EH (cell line): ENCODE results near the gene TUBA3E.
"Not testable (repeated sequence)": the region's sequence is repeated elsewhere in the genome, so short reads cannot be mapped to it uniquely, and the experiment has no call there.

Experiments
- DNase-seq: peaks from one replicate; pipeline ENCODE4 v3.0.0-alpha.2; 2015; ENCODE audit warnings: low read depth

The TUBA3E gene

DNA sequence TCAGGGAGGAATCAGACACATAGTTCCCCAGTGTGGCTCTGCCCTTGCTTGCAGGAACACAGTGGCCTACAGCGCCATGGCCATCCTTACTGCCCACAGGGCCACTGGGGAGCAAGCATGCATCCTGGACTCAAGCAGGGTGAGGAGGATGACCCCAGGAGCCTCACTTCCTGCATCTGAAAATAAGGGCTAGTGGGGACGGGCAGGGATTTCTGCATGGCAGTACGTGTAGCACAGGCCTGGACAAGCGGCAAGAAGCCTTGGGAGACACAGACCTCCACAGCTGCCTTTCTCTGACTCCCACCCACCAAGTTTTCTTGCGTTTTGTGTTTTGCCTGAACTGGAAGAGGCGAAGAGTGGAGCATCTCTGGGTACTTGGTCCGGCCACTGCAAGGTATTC lies 35.8 kb downstream of the TUBA3E start:
- not testable (repeated sequence) for DNase-seq

DNA sequence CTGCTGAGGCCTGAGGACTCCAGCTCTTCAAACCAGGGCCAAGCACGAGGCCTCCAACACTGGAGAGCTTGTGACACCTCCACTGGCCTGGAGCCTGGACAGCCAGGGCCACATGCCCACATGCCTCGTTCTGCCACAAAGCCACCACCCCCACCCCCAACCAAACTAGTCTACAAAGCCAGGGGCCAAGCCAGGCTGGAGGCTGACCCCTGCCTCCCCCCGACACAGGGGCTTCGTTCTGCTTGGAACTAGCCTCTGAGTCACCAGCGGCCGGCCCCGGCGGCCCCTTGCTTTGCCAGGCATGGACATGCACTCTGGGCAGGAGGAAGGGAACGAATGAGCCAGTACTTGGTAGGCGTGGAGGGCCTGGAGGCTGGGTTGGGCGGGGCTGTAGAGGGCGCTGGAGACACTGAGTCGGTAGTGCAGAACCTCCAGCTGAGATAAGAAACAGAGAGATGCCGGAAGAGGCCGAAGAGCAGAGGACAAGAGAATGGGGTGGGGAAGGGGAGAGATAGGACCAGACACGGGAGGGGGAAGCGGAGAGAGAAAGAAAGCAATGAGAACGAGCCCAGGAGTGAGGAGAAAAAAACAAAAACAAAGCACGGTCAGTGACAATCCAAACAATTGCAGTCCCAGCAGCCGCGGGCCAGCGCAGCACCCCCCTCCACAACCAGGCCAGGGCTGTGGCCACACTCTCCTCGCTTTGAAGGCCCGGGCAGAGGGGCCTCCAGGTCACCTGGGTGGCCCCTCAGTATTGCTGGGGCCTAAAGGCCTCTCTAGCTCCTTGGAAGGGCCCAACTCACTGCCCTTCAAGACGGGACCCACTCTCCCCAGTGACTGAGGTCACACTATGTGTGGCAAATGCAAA lies 37.2 kb downstream of the TUBA3E start:
- DNase-seq, result not testable (repeated sequence)

DNA sequence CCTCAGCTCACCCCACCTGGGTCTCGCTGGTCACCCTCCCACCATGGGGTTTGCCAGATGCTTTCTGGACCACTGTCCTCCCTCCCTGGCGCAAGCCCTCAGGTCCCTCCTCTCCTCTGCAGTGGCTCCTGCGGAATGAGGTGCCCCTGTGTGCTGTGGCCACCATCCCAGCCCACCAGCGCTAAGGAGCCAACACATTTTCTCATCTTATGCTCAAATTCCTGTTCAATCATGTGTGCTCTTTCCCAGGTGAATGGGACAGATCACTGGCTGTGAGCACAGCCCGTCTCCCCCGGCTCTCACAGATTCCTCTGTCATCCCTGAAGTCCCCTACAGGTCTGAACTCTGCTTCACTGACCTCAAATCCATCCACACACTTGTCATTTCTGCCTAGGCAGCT lies 38.1 kb downstream of the TUBA3E start:
- no peak for DNase-seq

DNA sequence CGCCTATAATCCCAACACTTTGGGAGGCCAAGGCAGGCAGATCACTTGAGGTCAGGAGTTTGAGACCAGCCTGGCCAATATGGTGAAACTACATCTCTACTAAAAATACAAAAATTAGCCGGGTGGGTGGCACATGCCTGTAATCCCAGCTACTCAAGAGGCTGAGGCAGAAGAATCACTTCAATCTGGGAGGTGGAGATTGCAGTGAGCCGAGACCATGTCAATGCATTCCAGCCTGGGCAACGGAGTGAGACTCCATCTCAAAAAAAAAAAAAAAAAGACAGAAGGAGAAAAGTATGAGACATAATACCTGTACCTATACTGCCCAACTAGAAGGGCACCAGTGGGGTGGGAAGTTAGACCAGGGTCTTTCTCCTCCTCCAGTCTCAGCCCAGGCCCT lies 38.9 kb downstream of the TUBA3E start:
- not testable (repeated sequence) for DNase-seq

DNA sequence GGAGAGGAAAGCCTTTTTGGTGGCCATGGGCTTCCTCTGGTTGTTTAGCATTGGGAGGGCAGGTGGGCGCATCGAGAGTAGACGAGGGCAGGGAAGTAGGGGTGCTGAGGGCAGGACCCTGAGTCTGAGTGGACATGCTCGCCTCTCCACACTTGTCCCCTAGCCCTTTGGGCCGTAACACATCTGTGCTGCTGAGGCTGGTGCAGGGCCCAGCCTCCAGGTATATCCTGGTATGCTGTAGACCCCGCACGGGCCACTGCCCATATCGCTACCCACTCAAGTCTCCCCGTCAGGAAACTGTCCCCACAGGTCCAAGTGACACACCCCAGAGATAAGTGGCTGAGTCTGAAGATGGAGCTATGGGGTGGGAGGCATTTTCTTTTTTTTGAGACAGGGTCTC lies 39.6 kb downstream of the TUBA3E start:
- no peak for DNase-seq

DNA sequence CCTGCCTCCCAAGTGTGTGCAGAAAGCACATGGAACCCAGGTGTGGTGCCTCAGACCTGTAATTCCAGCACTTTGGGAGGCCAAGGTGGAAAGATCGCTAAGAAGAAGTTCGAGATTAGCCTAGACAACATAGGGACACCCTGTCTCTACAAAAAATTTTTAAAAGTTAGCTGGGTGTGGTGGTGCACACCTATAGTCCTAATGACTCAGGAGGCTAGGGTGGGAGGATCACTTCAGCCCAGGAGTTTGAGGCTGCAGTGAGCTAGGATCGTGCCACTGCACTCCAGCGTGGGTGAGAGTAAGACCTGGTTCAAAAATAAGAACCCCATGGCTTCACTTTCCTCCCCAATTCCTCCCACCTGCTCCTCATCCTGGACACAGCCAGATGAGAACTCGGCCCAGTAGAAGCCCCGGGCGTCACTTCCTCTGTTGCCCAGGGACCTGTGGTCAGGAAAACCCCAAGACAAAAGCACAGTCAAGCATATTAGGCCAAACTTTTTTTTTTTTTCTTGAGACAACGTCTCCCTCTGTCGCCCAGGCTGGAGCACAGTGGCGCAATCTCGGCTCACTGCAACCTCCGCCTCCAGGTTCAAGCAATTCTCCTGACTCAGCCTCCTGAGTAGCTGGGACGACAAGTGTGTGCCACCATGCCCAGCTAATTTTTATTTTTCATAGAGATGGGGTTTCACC lies 40.3 kb downstream of the TUBA3E start:
- DNase-seq, result not testable (repeated sequence)

DNA sequence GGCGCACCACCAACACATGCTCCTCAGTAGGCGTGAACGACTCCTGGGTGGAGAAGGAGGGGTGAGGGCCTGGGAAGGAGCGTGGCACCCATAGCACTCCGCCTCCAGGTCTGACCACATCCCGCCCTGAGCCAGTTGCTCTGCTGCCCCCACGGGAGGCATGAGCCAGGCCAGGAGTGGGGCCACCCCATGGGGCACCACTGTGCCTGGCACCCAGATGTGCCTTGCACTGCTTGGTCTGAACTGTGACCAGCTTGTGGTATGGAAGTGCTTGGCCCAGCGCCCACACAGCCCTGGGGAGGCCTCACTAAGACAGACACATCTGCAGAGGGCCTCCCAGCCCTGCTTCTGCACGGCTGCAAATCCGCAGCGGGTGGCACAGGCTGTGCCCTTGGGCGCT lies 40.9 kb downstream of the TUBA3E start:
- DNase-seq, result not testable (repeated sequence)

DNA sequence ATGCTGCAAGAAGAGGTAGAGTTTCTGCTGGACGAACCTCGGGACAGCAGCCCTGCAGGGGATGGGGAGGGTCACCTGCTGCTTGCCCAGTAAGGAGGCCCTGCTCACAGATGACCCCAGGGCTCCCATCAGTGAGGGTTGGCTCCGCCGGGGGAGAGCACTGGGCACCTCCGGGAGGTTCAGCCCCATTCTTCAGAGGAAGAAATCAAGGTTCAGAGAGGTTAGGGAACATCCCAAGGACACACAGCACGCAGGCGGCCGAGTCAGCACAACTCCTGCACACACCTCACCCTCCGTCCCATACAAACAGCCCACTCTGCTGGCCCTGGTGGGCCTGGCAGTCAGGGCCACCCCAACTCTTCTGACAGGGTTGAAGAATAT lies 41.6 kb downstream of the TUBA3E start:
- DNase-seq, result no peak

DNA sequence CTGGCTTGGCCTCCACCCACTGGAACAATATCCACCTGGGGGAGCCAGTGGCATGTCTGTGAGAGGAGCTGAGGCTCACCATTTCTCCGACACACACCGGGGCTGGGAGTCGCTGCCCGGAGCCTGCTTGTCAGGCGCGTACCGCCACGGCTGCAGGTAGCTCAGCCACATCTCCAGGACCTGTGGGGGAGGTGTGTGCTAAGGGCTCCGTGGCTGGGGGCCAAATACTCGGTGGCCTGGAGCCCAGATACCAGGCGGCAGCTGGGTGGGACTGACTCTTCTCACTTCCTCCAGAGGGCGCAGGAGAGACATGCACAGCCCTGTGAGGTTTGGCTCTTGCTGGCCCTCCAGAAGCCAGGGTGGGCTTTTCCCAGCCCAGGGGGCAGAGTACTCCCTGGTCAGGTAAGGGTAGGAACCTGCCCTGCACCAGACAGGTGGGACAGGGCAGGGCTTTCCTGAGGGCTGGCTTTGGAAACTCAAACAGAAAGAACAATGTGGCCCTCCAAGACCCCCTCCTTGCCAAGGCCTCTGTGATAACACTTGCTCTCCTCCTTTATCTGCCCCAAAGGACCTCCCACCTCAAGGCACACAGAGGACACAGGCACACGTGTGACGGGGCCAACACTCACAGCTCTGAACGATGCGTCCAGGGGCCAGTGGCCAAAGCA lies 42.1 kb downstream of the TUBA3E start:
- peak; percentile 52 for DNase-seq

DNA sequence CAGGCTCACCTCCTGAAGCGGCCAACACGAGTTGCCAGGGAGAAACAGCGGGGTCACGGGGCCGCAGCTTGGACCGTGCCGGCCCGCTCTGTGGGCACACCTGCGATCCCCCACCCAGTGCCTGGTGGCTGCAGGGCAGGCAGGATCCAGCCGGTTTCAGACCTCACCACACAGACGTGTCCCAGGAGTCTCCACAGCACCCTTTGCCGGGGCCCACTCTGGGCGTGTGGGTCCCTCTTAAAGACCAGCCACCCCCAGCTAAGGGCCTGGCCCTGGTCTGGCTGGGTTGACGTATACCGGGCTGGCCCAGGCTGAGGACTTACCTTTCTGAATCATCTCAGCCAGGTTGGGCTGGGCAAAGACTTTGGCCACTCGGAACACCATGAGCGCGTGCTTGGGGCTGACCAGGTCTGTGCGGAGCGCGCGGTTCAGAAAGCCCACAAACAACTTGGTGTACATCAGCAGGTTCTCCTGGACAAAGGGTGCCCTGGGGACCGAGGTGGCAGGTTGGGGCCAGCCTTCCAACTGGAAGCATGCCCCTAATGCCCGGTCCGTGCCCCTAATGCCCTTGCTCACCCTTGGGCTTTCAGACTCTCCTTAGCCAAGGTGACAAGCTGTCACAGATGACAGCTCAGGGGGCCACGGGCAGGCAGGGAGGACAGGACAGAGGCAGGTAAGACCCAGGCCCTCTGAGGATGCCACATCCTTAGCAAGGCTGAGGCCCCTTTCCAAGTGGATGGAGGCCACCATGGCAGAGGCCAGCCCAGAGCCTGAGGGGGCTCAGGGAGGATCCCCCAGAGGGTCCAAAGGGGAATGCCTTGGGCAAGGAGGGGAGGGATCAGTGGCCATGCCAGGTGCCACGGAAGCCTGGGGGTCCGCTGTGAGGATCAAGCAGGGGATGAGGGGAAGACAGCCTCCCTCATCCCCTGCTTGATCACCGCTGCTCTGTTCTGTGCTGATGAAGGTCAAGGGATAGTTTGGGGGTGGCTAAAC lies 43.2 kb downstream of the TUBA3E start:
- DNase-seq, result no peak

DNA sequence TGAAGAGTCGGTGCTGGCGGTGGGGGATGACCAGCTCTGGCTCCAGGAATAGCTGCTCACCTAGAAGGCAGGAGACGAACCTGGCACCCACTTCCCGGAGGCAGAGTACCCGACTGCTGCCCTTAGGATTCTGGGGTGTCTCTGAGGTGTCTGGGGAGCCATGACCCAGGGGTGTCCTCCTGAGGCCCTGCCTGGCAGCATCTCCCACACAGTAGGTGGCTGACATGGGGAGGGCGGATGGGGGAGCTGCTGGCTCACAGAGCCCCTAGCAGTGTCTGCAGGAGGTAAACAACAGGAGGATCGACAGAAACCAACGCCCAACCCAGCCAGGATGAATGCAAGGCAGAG lies 43.8 kb downstream of the TUBA3E start:
- DNase-seq, result not testable (repeated sequence)

DNA sequence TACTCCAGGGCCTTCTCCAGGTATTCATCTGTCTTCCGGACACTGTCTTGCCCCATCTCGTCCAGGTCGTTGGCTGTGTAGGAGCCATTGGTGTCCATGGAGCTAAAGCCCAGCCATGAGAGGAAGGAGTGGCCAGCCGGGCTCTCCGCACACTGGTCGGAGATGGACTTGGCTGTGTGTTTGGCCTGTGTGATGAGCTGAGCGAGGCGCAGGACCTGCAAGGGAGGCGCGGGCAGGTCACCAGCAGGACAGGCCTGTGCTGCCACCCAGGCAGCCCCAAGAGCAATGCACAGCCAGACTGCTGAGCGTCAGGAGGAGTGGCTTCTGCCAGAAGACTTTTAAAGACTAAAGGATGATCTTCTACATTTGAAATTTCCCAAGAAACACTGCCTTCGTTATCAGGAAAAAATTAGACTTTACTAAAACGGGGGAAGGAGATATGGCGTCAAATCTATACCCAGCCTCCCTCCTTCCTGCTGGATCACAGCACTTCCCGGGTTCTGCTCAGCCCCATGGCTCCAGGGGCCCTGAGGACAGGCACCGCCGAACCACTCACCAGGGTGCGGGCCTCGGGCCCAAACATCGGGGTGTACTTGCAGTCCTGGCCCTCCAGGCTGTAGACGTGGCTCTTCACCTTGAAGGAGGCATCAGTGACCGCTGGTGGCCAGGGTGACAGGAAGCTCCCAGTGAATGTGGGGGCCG lies 44.4 kb downstream of the TUBA3E start:
- DNase-seq, result not testable (repeated sequence)

DNA sequence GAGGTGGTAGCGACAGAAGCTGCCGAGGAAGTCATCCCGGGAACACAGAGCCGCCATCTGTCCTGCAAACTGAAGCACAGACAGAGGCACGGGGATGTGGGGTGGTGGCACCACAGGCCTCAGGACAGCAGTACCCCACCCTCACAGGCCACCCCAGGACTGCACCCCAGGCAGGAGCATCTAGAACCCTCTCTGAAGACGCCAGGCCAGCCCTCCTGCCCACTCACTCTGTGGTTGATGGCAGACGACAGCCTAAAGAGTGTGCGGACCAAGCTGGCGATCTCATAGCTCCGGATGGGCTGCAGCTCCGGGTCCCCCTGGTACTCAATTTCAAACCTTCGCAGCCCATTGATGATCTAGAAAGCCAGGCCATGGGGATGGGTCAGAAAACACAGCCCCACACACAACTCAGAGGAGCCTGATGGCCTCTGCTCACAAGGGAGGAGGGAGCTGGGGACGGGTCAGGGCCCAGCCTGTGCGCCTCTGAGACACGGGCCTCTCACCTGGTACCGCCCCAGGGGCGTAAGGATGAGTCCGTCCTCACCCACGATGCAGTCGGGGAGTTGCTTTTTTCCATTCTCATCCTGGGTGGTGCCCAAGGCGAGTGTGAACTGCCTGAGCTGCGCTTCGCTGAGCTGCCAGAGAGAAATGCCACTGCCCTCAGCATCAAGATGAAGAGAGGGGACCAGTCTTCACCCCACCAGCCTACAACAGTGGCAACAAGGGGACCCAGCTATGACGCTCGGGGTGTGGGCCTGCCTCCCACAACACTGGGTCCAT lies 45.2 kb downstream of the TUBA3E start:
- no peak for DNase-seq

DNA sequence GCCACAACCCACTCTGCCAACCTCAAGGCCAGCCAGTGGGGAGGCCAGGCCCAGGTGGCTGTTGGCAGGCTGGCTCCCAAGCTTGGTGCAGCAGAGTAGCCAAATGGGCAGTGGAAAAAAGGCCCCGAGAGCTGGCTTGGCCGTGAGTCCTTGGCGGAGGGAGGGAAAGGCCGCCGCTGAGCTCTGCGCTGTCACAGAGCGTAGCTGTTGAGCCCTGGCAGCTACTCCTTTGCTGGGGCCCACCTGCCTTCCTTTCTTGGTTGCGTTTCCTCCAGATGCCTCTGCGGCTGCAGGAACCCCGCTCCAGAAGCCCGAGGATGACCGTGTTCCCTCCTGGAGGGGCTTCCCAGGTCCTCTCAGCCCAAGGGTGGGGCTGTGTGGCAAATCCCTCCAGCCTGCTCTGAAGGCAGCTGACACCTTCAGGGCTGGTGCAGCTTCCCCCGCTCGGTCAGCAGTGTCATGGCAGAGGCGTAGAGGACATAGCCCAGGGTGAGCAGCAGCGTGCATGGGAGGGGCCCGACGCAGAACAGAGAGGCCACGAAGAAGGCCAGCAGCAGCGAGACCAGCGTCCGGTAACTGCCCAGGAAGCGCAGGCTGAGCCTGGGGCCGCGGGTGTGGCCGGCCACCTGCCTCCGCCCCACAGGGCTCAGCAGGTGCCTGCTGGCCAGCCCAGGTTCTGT lies 46.0 kb downstream of the TUBA3E start:
- not testable (repeated sequence) for DNase-seq

DNA sequence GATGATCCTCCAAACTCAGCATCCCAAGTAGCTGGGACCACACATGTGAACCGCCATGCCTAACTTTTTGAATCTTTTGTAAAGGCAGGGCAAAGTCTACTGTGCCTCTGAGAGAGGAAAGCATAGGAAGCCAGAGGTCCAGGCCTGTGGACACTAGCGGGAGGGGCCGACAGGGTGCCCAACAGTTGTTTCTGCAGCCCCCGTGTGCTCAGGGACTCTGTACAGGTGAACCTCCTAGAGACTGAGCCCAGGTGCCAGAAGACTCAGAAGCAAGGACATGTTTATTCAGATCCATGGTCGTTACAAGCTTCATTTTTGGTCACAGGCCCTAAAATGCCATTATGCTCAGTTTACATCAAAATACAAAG lies 47.1 kb downstream of the TUBA3E start:
- DNase-seq, result not testable (repeated sequence)

DNA sequence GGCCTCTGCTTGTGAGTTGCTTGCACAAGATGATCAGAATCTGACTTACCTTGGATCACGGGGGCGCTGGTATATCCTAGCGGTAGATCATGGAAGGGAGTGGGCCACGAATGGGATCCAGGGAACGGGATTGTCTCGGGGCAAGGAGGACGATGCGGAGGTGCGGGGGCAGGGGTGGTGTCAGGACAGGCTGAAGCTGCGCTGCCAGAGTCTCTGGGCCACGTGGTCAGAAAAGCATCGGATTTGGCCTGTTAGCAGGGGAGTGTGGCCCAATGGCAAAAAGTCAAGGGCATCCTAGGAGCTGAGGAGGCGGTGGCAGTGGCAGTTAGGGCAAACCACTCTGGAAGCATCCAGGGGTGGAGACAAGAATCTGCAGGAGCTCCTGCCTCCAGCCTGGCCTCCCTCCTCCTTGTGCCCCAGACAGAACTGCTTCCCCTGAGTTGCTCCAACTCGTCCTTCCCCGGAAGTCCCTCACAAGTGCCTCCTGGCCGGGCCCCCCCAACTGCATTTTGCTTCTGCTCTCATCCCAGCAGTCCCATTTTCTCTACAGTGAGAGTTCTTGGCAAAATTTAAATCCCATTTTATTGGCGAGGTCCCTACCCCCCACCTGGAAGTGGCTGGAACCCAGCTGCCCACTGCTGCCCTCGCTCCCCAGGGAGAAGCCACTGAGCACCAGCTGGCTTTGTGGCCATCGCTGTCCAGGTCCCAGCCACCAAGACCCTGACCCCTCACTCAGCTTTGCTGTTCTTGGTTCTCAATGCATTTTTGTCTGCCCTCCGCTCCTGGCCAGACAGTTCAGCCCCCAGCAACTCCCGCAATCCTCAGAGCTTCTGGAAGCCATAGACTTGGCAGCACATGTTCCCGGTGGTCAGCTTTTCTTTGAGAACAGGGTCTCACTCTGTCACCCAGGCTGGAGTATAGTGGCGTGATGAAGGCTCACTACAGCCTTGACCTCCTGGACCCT lies 47.8 kb downstream of the TUBA3E start:
- DNase-seq, result no peak

DNA sequence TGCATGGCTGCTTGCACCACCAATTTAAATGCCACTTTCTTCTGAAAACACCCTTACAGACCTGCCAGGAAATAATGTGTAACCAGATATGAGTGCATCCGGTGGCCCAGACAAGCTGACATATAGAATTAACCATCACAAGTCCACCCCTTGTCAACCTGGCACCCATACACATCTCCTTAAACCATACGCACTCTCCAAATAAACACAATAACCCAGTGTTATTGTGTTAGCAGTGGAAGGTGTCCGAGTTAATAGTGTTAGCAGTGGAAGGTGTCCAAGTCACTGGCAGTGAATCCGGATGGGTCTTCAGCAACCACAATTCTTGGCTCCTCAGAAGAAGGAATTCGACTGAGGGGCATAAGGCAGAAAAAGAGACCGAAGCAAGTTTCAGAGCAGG lies 49.7 kb downstream of the TUBA3E start:
- DNase-seq, result not testable (repeated sequence)

DNA sequence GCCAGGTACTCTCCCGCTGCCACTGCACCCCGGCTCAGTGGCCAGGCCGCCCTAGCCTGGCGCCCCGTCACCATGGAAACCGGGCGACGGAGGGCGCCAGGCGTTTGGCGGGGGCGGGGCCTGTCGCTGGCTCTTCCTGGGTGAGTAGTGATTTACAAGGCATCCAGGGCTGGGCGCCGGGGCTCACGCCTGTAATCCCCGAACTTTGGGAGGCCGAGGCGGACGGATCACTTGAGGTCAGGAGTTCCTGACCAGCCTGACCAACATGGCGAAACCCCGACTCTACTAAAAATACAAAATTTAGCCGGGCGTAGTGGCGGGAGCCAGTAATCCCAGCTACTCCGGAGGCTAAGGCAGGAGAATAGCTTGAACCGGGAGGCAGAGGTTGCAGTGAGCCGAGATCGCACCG lies 53.2 kb downstream of the TUBA3E start, which contains the start of gene CCDC74B:
CCDC74B (minus strand) TSS at position 107 of the 409 bp plus-strand sequence. CDS start 116 bp downstream, outside the sequence.
- DNase-seq, result peak; percentile 70
